Measurements from ENCODE around the gene STARD13.

- no peak for TF ChIP-seq CTCF (IDR thresholded peaks at IDR 0.05)
- no peak for TF ChIP-seq POLR2A (IDR thresholded peaks at IDR 0.05)
These were observed 226.7 kb downstream of the STARD13 start for GRCh38 chr13:33058776-33059327.
